Fibroblast of upper back skin (primary cell): ENCODE data around the gene DLG2.
"Not testable (repeated sequence)": the region's sequence is repeated elsewhere in the genome, so short reads cannot be mapped to it uniquely, and the experiment has no call there.

Source experiments
- DNase-seq: peaks from one replicate; pipeline ENCODE4 v3.0.0-alpha.2; 2013

DLG2 gene

GRCh38 chr11:85627332-85627997 lies at the start of gene DLG2:
Gene DLG2 (minus strand): TSS chr11:85627344.
- DNase-seq = peak; percentile 18

- DNase-seq = peak; percentile 28
Measured at GRCh38 chr11:85673393-85673792, 46.2 kb upstream of the DLG2 start.

GRCh38 chr11:85672105-85672902 lies 45.2 kb upstream of the DLG2 start:
- peak; percentile 65 for DNase-seq

- not testable (repeated sequence) for DNase-seq
Measured at GRCh38 chr11:85670949-85671663, 44.0 kb upstream of the DLG2 start.

- DNase-seq = no peak
Measured at GRCh38 chr11:85668157-85668556, 41.0 kb upstream of the DLG2 start.

- DNase-seq = no peak
Measured at GRCh38 chr11:85666687-85667086, 39.5 kb upstream of the DLG2 start.

- DNase-seq = no peak
Measured at GRCh38 chr11:85665733-85666132, 38.6 kb upstream of the DLG2 start.

GRCh38 chr11:85664615-85665481 lies 37.7 kb upstream of the DLG2 start, which contains the start of gene CREBZF:
Gene CREBZF (minus strand): TSS chr11:85665129. CDS start chr11:85664875, 254 bp downstream.
- DNase-seq = peak; percentile 96

- DNase-seq = peak; percentile 38
Measured at GRCh38 chr11:85663753-85664614, 36.8 kb upstream of the DLG2 start.

GRCh38 chr11:85663080-85663752 lies 36.1 kb upstream of the DLG2 start:
- no peak for DNase-seq

- DNase-seq = no peak
Measured at GRCh38 chr11:85661972-85662664, 35.0 kb upstream of the DLG2 start.

- DNase-seq = no peak
Measured at GRCh38 chr11:85658180-85658579, 31.0 kb upstream of the DLG2 start.

- no peak for DNase-seq
Measured at GRCh38 chr11:85656777-85657176, 29.6 kb upstream of the DLG2 start.

- DNase-seq = not testable (repeated sequence)
Measured at GRCh38 chr11:85654343-85654742, 27.2 kb upstream of the DLG2 start.

GRCh38 chr11:85652786-85653447 lies 25.8 kb upstream of the DLG2 start:
- no peak for DNase-seq

GRCh38 chr11:85651118-85651517 lies 24.0 kb upstream of the DLG2 start:
- DNase-seq = no peak

GRCh38 chr11:85647604-85648299 lies 20.6 kb upstream of the DLG2 start, which contains the start of gene TMEM126A:
Gene TMEM126A (plus strand): TSS chr11:85647967. CDS start chr11:85650256, 2,289 bp downstream.
- DNase-seq = peak; percentile 80

- DNase-seq = no peak
Measured at GRCh38 chr11:85647078-85647477, 19.9 kb upstream of the DLG2 start.

GRCh38 chr11:85643191-85643614 lies 16.1 kb upstream of the DLG2 start:
- DNase-seq = no peak
